ENCODE measurements around the gene RBM12. TPM values are rescaled to one million over a fixed set of nuclear protein-coding genes. Genes with fewer than 3 reads are reported as not detected.

Gene RBM12
- total and polyA plus RNA-seq, 8 donors, result 7.9 to 147 (median 24.2) TPM

GRCh38 chr20:35663516-35664465 is 909 bp downstream of the RBM12 start:
- intact Hi-C loops (cut with DNase I; ENCODE audit: low total_unique reads), result no loop called here

GRCh38 chr20:35662551-35662950 is 2.1 kb downstream of the RBM12 start:
- H3K4me3 ChIP-seq, result peak overlapping the region; percentile 12 to 72 (median 62)
- TF ChIP-seq CTCF (IDR thresholded peaks at IDR 0.05), result no peak
- TF ChIP-seq POLR2AphosphoS5 (IDR thresholded peaks at IDR 0.05), result no peak
- TF ChIP-seq POLR2A (IDR thresholded peaks at IDR 0.05), result no peak
- TF ChIP-seq EP300 (IDR thresholded peaks at IDR 0.05), result no peak
- DNase-seq, result no peak
- 9 to 16% (median 13%) methylated on average over 2 of the region's 2 CpGs for WGBS, 5 donors
- H3K9me3 ChIP-seq, result no peaks in the 10 kb centered on the region
- peak overlapping the region in 3 of 5 donors; percentile 49 to 99 (median 96) for H3K27ac ChIP-seq
- H3K27me3 ChIP-seq, result no peaks in the 10 kb centered on the region
- peaks cover 0 to under 1% (median 0%) of the 10 kb centered on the region in 4 donors for H3K36me3 ChIP-seq
- intact Hi-C loops (cut with DNase I; ENCODE audit: low total_unique reads), result no loop called here
- peaks cover 45 to 61% (median 56%) of the 10 kb centered on the region in 4 donors for H3K4me1 ChIP-seq

More at GRCh38 chr20:35663516-35664465, 909 bp downstream of the RBM12 start:
- peaks cover 32 to 49% (median 45%) of the 10 kb centered on the region in 4 donors for H3K4me1 ChIP-seq
- TF ChIP-seq CTCF (IDR thresholded peaks at IDR 0.05), result no peak
- no peak for TF ChIP-seq POLR2A (IDR thresholded peaks at IDR 0.05)
- TF ChIP-seq POLR2AphosphoS5 (IDR thresholded peaks at IDR 0.05), result no peak
- no peak for TF ChIP-seq EP300 (IDR thresholded peaks at IDR 0.05)
- WGBS, 5 donors, result 0 to 1% (median 0%) methylated on average over 23 to 28 of the region's 28 CpGs
- H3K4me3 ChIP-seq, result peak overlapping the region; percentile 57 to 80 (median 70)
- peak; percentile 52 to 83 for DNase-seq
- no peaks in the 10 kb centered on the region for H3K27me3 ChIP-seq
- peaks cover under 1 to 13% (median 5%) of the 10 kb centered on the region in 4 donors for H3K36me3 ChIP-seq
- peak overlapping the region; percentile 90 to 99 (median 99) for H3K27ac ChIP-seq
- H3K9me3 ChIP-seq, result no peaks in the 10 kb centered on the region

- DNase-seq, result no peak
- Histone ChIP-seq H3K27ac (peak overlapping the region in 3 of 5 donors; percentile 19 to 99 (median 49)), H3K9me3 (no peaks in the 10 kb centered on the region), H3K36me3 (no peaks in the 10 kb centered on the region), H3K4me3 (peak overlapping the region in 2 of 4 donors; percentile 57 to 72), H3K27me3 (no peaks in the 10 kb centered on the region), H3K4me1 (peaks cover 46 to 68% (median 63%) of the 10 kb centered on the region in 4 donors)
- intact Hi-C loops (cut with DNase I; ENCODE audit: low total_unique reads), result no loop called here
- 14 to 24% (median 20%) methylated on average over 3 of the region's 3 CpGs for WGBS, 5 donors
- no peak for TF ChIP-seq POLR2A (IDR thresholded peaks at IDR 0.05)
- TF ChIP-seq CTCF (IDR thresholded peaks at IDR 0.05), result no peak
- TF ChIP-seq EP300 (IDR thresholded peaks at IDR 0.05), result no peak
- no peak for TF ChIP-seq POLR2AphosphoS5 (IDR thresholded peaks at IDR 0.05)
Observed at GRCh38 chr20:35661908-35662307, 2.8 kb downstream of the RBM12 start.

GRCh38 chr20:35661053-35661452 is 3.6 kb downstream of the RBM12 start:
- WGBS, 5 donors, result 55 to 71% (median 63%) methylated on average over 2 of the region's 2 CpGs
- Histone ChIP-seq H3K4me3 (peak overlapping the region in 1 of 4 donors; percentile 72), H3K36me3 (peaks cover 0 to 5% (median 2%) of the 10 kb centered on the region in 4 donors), H3K27ac (peak overlapping the region in 3 of 5 donors; percentile 19 to 99 (median 49)), H3K4me1 (peaks cover 46 to 76% (median 70%) of the 10 kb centered on the region in 4 donors), H3K27me3 (no peaks in the 10 kb centered on the region), H3K9me3 (no peaks in the 10 kb centered on the region)
- TF ChIP-seq POLR2A (IDR thresholded peaks at IDR 0.05), result no peak
- no peak for TF ChIP-seq EP300 (IDR thresholded peaks at IDR 0.05)
- TF ChIP-seq CTCF (IDR thresholded peaks at IDR 0.05), result no peak
- no peak for TF ChIP-seq POLR2AphosphoS5 (IDR thresholded peaks at IDR 0.05)
- intact Hi-C loops (cut with DNase I; ENCODE audit: low total_unique reads), result no loop called here
- DNase-seq, result peak in 1 of 2 donors; percentile 5

Data from stomach (tissue), 9 donors.